Stimulated activated CD8-positive, alpha-beta memory T cell treated with anti-CD3 and anti-CD28 coated beads, Interleukin-7, amount 100 ng/mL, for 4 hours (primary cell): ENCODE data around the gene PRPF31.
"Not testable (repeated sequence)": the region's sequence is repeated elsewhere in the genome, so short reads cannot be mapped to it uniquely, and the experiment has no call there.

Experiments used
- DNase-seq, 2 donors: peaks; one replicate each; pipeline ENCODE4 v3.0.0-alpha.2; 2020; ENCODE audit warnings: low read depth in 2 of 2

Gene PRPF31, protein sequence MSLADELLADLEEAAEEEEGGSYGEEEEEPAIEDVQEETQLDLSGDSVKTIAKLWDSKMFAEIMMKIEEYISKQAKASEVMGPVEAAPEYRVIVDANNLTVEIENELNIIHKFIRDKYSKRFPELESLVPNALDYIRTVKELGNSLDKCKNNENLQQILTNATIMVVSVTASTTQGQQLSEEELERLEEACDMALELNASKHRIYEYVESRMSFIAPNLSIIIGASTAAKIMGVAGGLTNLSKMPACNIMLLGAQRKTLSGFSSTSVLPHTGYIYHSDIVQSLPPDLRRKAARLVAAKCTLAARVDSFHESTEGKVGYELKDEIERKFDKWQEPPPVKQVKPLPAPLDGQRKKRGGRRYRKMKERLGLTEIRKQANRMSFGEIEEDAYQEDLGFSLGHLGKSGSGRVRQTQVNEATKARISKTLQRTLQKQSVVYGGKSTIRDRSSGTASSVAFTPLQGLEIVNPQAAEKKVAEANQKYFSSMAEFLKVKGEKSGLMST

DNA sequence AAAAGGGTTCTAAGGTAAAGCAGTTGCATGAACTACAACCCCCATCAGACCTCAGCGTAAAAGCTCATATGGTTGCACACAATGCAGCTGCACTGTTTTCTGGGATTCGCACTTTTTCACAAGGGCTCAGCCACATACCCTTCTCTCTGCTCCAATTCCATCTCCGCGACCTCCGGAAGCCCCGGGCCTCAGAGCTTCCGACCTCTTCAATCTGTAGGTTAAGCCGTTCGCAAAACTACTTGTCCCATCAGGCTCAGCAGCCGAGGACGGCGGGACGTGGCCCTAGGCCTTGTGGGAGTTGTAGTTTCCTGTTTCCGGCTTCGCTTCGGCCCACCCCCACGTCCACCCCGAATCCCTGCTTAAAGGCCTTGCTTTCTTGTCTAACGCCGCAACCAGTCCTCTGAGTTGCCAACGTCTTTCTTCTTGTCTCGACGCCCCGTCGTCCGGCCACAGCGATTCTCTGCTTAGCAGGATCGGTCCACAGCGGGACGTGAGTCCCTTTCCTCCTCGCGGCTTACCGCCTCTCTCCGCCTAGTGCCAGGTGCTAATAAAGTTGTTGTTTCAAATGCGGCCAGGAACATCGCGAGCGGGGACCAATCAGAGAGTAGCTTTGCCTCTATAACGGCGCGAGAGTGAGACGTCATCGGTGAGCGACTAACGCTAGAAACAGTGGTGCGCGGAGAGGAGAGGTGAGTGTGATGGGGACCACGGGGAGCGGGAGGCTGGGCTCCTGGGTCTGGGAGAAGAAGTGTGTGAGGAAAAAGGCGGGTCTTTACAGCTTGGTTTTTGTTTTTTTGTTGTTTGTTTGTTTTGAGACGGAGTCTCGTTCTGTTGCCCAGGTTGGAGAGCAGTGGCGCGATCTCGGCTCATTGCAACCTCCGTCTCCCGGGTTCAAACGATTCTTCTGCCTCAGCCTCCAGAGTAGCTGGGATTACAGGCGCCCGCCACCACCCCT is at the start of gene PRPF31, which contains the start of gene TFPT:
Gene PRPF31 (plus strand): TSS at position 646 of the 955 bp plus-strand sequence. CDS start 2,525 bp downstream, outside the sequence.
Gene TFPT (minus strand): TSS at position 549 of the 955 bp plus-strand sequence. CDS start 388 bp downstream, at position 161.
- peak; percentile 92 to 97 for DNase-seq

DNA sequence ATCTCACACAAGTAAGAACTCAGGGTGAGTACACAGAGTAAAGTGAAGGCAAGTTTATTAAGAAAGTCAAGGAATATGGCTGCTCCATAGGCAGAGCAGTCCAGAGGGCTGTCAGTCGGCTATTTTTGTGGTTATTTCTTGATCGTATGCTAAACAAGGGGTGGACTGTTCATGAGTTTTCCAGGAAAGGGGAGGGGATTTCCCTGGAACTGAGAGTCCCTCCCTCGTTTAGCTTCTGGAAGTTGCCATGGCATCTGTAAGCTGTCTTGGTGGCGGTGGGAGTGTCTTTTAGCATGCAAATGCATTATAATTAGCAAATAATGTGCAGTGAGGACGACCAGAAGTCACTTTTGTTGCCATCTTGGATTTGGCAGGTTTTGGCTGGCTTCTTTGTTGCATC is 46.1 kb upstream of the PRPF31 start:
- no peak for DNase-seq

DNA sequence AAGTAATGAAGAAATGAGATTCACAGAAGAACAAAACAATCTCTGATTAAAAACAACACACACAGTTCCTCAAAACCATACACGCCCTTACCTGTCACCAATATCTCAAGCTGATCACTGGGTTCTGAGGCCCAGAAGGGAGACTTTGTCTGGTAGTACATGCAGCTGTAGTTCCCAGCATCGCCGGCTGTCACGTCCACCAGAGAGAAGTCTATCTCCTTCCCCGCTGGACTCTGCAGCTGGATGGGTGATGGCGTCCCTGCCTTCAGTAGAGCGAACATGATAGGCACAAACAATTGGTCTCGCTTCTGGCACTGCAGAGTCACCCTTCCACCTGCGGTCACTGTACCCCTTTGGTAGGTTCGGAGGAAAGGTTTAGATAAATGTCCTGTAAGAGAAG is 41.7 kb upstream of the PRPF31 start:
- no peak for DNase-seq

DNA sequence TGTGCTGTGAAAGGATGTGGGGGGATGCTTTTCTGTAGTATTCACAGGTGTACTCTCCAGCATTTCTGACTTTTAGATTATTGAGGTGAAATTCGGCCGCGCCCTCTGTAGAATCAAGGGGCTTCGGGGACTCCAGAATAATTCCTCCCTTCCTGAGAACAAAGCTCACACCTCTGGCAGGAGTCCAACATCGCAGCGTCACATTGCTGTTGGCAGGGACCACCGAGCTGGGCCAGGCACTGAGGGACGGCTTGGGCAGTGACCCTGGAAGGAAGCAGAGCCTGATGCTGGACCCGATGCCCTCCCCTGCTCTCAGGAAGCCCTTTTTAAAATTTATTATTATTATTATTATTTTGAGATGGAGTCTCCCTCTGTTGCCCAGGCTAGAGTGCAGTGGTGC is 40.7 kb upstream of the PRPF31 start:
- DNase-seq = no peak

DNA sequence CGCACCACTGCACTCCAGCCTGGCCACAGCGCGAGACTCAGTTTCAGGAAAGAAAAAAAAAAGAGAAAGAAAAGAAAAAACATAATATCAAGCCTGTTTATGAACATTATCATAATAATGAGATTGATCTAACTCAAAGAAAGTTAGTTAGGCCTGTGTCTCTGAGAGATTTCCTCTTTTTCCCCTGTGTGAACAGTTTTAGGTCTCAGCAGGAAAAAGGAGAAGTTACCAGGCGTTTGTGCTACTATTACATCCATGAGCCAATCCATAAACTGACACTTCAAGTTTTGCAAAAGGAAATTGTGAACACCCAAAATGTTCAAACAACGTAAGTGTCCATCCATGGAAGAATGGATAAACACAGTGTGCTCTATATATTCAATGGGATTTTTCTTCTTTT is 38.2 kb upstream of the PRPF31 start:
- no peak for DNase-seq

DNA sequence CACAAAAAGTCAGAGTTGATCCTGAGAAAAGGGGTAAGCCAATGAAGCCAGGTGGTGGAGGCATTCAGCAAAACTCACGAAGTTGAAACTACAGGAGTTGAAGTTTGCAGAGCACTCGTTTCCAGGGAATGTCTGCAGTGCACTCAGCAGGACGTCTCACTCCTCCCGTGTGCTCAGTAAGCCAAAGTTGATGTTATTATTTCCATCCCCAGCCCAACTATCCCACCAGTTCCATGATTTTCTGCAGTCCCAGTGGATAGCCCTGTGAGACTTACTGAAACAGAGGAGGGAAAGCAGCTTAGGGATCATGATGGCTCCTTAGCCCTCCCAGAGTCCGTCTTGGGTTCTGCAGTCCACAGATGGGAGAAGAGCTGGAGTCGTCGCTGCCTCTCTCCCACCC is 34.5 kb upstream of the PRPF31 start, which contains the start of gene TARM1:
Gene TARM1 (minus strand): TSS at position 334 of the 400 bp plus-strand sequence. CDS start 25 bp downstream, at position 309.
- no peak for DNase-seq

DNA sequence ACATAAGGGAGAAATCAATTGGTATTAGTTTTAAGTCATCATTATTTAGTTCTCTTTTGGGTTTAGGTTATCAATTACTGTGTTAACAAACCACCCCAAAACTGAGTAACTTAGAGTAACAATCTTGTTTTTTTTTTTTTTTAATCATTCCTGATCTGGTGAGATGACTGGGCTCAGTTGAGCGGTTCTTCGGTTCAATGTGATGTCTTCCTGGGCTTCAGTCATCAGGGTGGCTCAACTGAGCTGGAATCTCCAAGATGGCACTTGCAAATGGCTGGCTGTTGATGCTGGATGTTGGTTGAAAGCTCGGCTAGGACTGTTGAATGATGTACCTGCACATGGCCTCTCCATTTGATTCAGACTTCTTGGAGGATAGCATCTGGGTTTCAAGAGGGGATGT is 31.1 kb upstream of the PRPF31 start:
- no peak for DNase-seq

DNA sequence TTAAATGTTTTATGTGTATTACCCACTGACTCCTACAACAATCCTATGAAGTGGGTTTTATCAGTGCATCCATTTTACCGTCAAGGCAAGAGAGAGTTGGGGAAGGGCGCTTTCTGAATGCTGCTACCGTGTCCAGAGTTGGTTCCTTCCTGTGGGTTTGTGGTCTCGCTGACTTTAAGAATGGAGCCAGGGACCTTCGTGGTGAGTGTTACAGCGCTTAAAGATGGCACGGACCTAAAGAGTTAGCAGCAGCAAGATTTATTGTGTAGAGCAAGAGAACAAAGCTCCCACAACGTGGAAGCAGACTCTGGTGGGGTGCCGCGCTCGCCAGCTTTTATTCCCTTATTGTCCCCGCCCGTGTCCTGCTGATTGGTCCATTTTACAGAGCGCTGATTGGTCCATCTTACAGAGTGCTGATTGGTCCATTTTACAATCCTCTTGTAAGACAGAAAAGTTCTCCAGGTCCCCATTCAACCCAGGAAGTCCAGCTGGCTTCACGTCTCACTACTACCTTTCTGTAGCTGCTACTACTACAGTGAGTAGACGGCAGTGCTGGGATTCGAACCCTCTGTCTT is 21.0 kb upstream of the PRPF31 start:
- no peak for DNase-seq

DNA sequence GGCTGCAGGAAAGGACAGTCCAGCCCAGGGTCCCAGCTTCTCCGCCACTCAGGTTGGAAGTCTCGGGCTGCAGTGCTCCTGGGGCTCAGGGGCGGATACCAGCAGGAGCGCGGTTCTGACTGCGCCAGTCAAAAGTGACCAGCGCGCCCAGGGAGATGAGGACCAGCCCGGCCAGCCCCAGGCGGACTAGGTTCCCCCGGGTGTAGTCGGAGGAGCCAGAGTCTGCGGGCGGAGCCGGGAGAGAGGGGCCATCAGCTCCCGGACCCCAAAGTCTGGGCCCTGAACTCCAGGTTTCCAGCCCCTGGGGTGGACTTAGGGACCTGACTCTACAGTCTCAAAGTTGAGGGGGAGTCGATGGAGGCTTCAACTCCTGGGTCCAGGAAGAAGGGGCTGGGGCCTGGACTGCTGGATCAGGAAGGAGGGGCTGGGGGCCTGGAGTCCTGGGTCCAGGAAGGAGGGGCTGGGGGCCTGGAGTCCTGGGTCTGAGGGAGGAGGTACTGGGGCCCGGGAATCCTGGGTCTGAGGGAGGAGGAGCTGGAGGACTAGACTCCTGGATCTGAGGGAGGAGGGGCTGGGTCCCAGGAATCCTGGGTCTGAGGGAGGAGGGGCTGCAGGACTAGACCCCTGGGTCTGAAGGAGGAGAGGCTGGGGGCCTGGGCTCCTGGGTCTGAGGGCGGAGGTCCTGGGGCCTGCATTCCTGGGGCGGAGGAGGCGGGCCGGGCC is 20.3 kb upstream of the PRPF31 start:
- no peak for DNase-seq

DNA sequence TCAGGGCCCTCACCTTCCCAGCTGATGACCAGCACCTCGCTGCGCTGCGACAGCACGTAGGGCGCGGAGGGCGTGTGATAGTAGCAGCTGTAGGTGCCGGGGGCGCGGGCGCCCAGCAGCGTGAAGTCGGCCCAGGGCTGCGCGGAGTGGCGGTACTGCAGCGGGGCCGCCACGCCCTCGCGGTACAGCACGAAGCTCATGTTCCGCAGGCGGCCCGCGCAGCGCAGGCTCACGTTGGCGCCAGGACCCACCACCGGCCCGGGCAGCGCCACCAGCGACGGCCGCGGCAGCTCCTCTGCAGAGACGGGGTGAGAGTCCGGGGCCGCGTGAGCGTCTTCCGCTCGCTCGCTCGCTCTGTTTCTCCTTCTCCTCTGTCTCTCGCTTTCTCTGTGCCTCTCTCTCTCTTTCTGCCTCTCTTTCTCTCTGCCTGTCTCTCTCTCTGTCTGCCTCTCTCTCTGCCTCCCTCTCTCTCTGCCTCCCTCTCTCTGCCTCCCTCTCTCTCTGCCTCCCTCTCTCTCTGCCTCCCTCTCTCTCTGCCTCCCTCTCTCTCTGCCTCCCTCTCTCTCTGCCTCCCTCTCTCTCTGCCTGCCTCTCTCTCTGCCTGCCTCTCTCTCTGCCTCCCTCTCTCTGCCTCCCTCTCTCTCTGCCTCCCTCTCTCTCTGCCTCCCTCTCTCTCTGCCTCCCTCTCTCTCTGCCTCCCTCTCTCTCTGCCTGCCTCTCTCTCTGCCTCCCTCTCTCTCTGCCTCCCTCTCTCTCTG is 19.5 kb upstream of the PRPF31 start:
- DNase-seq = peak in 1 of 2 donors; percentile 53

DNA sequence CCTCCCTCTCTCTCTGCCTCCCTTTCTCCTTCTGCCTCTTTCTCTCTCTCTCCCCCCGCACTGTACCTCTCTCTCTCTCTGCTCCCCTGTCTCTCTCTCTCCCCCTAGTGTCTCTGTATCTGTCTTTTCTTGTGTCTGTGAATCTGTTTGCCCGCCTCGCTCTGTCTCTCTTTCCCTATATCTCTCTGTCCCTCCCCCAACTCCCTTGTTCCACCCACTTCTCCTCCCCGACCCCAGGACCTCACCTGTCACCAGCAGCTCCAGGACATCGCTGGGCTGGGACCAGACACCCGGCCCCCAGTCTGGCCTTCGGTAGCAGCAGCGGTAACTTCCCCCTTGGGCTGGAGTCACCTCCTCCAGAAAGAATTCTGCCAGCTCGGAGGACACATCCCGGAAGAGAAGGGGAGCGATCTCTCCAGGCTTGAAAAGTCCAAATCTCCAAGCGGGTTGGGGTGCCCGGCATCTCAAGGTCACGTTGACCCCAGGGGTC is 18.9 kb upstream of the PRPF31 start:
- DNase-seq = no peak

DNA sequence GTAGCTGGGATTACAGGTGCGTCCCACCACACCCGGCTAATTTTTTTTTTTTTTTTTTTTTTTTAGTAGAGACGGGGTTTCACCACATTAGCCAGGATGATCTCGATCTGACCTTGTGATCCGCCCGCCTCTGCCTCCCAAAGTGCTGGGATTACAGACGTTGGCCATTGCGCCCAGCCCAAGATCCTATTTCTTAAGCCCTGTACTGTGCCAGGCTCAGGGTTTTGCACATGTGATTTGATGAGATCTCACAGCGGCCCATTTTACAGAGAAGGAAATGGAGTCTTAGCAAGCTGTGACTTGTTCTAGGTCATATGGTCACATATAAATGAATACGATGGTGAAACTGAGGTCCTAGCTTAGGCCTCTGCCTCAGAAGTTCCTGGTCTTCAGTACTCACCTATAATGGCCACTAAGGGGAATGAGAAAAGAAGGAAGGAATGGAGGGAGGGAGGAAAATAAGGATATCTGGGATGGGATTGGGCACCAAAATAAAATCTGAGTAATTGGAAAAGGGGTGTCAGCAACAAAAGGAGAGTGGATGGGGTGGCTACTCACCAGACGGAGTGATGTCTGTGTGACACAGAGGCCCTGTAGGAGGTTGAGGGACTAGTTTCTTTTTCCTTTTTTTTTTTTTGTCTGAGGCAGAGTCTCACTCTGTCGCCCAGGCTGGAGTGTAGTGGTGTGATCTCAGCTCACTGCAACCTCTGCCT is 16.2 kb upstream of the PRPF31 start:
- DNase-seq = no peak

DNA sequence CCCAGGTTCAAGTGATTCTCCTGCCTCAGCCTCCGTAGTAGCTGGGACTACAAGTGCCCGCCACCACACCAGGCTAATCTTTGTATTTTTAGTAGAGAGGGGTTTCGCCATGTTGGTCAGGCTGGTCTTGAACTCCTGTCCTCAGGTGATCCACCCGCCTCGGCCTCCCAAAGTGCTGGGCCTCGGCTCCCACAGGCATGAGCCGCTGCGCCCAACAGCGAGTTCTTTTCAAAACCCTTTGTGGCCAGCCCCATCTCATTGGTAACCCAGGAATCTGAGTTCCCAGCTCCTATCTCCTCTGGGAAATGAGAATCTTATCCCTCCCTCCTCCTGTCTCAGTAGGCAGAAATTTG is 15.7 kb upstream of the PRPF31 start:
- DNase-seq = not testable (repeated sequence)

DNA sequence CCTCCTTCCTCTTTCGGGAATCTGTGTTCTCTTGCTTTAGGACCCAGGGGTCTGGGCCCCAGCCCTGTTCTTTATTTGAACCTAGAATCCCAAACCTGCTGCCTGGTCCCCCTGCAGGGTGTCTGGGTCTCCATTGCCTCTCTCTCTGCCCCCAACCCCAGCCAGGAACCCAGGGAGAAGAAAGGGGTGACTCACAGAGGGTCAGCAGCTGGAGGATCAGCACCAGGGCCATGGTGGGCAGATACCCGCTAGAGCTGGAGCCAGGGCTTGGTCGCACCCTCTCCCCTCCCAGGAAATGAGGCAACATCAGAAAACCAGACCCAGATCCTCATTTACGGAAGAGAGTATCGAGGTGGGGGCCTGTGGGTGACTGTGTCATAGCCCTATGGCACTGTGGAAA is 15.0 kb upstream of the PRPF31 start, which contains the start of gene OSCAR:
Gene OSCAR (minus strand): TSS at position 243 of the 400 bp plus-strand sequence. CDS start 11 bp downstream, at position 232.
- DNase-seq = no peak

DNA sequence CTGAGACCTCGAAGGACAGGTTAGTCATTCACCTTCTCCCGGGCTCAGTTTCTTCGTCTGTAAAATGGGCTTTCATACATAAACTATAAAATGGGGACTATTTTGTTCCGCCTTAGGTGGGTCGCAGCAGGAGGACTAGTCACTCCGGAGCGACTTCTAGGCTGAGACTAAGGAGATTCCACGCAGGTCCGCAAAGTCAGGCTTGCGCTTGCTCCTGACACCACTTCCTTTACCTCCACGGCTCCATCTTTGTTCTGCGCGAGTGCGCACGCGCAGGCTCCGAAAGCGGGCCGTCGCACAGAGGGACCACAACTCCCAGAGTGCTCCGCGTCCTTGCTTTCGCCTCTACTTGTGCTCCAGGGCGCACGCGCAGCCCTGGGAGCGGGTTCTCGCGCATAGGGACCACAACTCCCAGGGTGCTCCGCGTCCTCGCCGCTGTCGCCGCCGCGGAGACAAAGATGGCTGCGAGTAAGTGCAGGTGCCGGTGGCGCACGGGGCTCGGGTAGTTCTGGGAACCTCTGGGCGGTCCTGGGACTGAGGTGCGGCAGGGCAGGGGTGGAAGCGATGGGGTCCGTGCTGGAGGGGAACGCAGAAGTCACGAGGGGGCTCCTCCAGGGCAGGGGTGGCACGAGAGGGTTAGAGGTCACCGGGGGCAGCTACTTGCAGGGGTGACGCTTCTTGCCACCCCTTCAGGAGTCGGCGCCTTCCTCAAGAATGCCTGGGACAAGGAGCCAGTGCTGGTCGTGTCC is 13.0 kb upstream of the PRPF31 start, which contains the start of gene NDUFA3:
Gene NDUFA3 (plus strand): TSS at position 435 of the 749 bp plus-strand sequence. CDS start 24 bp downstream, at position 459.
- DNase-seq = peak; percentile 94 to 98

DNA sequence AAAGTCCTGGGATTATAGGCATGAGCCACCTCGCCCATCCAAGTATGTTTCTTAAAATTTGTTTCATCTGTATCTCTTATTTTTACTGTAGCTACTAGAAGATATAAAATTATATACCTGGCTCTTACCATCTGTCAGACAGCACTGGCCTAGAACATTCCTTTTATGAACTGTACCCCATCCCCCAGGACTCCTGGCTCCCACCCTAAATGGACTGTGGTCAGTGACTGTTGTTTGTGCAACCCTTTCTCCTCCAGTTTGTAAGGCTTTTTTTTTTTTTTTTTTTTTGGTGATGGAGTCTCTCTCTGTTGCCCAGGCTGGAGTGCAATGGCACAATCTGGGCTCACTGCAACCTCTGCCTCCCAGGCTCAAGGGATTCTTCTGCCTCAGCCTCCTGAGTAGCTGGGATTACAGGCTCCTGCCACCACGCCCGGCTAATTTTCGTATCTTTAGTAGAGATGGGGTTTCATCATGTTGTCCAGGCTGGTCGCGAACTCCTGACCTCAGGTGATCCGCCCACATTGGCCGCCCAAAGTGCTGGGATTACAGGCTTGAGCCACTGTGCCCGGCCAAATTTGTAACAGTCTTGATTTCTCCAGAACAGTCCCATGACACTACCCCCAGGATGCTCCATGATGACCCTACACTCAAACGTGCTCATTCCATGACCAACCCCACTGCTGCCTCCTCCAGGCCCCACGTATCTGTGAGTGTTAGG is 10.4 kb upstream of the PRPF31 start:
- DNase-seq = no peak

DNA sequence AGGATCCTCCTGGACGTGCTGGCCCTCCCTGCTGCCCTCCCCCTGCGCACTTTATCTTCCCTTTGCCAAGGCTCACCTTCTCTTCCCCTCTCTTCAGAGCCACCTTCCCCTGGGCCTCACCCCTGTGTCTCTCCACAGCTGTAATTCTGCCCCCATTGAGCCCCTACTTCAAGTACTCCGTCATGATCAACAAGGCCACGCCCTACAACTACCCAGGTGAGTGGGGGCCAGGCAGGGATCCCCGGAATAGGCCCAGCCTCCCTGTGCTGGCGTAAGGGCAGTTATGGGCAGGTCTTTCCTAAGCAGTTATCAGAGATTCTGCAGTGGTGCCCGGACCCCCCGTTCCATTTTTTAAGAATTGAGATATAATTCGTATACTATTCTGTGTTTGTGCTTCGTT is 9.8 kb upstream of the PRPF31 start:
- no peak for DNase-seq

DNA sequence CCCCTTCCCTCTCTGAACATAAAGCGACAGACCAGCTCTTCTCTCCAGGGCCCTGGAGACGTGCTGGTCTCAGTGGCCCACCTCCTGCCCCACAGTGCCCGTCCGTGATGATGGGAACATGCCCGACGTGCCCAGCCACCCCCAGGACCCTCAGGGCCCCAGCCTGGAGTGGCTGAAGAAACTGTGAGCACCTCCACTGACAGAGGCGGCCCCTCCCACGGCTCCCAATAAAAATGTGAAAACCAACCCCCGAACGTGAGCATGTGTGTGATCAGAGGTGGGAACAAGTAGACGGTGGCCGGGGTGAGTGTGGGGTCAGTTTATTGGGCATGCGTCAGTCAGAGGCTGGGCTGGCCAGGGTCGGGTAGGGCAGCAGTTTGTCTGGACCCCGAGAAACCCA is 8.8 kb upstream of the PRPF31 start:
- DNase-seq = no peak
